HG02623 (cell line): ENCODE results near the gene WDR75.

Experiments used
- ATAC-seq: cut with Tn5 transposase; IDR thresholded peaks from one replicate; pipeline ENCODE4 v1.9.1; 2021; ENCODE audit warnings: moderate library complexity; ENCODE audit not compliant: unreplicated experiment

WDR75 gene

GRCh38 chr2:189498205-189498604, 56.9 kb downstream of the WDR75 start:
- ATAC-seq = no peak

- no peak for ATAC-seq
These were observed 57.9 kb downstream of the WDR75 start for GRCh38 chr2:189499137-189499536.

GRCh38 chr2:189500456-189501160, 59.3 kb downstream of the WDR75 start:
- ATAC-seq = no peak

- no peak for ATAC-seq
These were observed 60.2 kb downstream of the WDR75 start for GRCh38 chr2:189501487-189501886.

GRCh38 chr2:189502714-189503113, 61.4 kb downstream of the WDR75 start:
- no peak for ATAC-seq

- ATAC-seq = no peak
These were observed 63.0 kb downstream of the WDR75 start for GRCh38 chr2:189504238-189504637.

- ATAC-seq = no peak
These were observed 64.2 kb downstream of the WDR75 start for GRCh38 chr2:189505492-189505891.

- no peak for ATAC-seq
These were observed 65.3 kb downstream of the WDR75 start for GRCh38 chr2:189506514-189506976.

GRCh38 chr2:189511210-189511959, 70.1 kb downstream of the WDR75 start:
- ATAC-seq = no peak

GRCh38 chr2:189511960-189512319, 70.7 kb downstream of the WDR75 start:
- no peak for ATAC-seq

GRCh38 chr2:189512879-189513278, 71.6 kb downstream of the WDR75 start:
- no peak for ATAC-seq

- no peak for ATAC-seq
These were observed 72.8 kb downstream of the WDR75 start for GRCh38 chr2:189514104-189514503.

GRCh38 chr2:189515264-189515663, 74.0 kb downstream of the WDR75 start:
- ATAC-seq = no peak

- ATAC-seq = no peak
These were observed 75.3 kb downstream of the WDR75 start for GRCh38 chr2:189516546-189516945.

GRCh38 chr2:189517847-189518535, 76.7 kb downstream of the WDR75 start:
- ATAC-seq = no peak

- ATAC-seq = no peak
These were observed 78.5 kb downstream of the WDR75 start for GRCh38 chr2:189519631-189520387.

GRCh38 chr2:189521699-189522434, 80.6 kb downstream of the WDR75 start:
- no peak for ATAC-seq

- ATAC-seq = no peak
These were observed 81.3 kb downstream of the WDR75 start for GRCh38 chr2:189522435-189523151.

GRCh38 chr2:189524746-189525145, 83.5 kb downstream of the WDR75 start:
- no peak for ATAC-seq
